HepG2 (cell line): ENCODE results near the gene SCRT2. TPM values are rescaled to one million over a fixed set of nuclear protein-coding genes. Genes with fewer than 3 reads are reported as not detected.
A peak's percentile ranks its signal among the peaks of the same experiment; 100 is the strongest.

Source experiments
- AHR ChIP-seq: IDR thresholded peaks from 2 replicates; pipeline ENCODE4 v1.6.1; 2018; ENCODE audit warnings: missing genetic modification reagents, missing compliant biosample characterization
- MBD4 ChIP-seq: IDR thresholded peaks from 2 replicates; pipeline ENCODE4 v1.6.1; 2012; ENCODE audit warnings: low read length, inconsistent platforms, borderline replicate concordance
- NFYC ChIP-seq: IDR thresholded peaks from 2 replicates; pipeline ENCODE4 v1.6.1; 2016; ENCODE audit warnings: missing genetic modification reagents, missing compliant biosample characterization
- POLR2AphosphoS5 ChIP-seq: IDR thresholded peaks from 2 replicates; pipeline ENCODE4 v1.6.1; 2012; ENCODE audit warnings: low read depth, low read length
- PPARG ChIP-seq: conservative IDR thresholded peaks from 2 replicates; pipeline ENCODE4 v1.6.1; 2016; ENCODE audit warnings: missing biosample characterization, missing genetic modification reagents
- PRDM4 ChIP-seq: sonication (generic); formaldehyde crosslinking; IDR thresholded peaks from 2 replicates; pipeline ENCODE4 v1.9.0; 2021; ENCODE audit warnings: missing genetic modification reagents, borderline replicate concordance
- SMAD1 ChIP-seq: sonication (generic); formaldehyde crosslinking; IDR thresholded peaks from 2 replicates; pipeline ENCODE4 v1.4.0; 2020; ENCODE audit warnings: missing genetic modification reagents, low read depth, mild to moderate bottlenecking, borderline replicate concordance
- TAF1 ChIP-seq: sonication (generic); formaldehyde crosslinking; IDR thresholded peaks from 2 replicates; pipeline ENCODE4 v1.4.0; 2020; ENCODE audit warnings: missing genetic modification reagents
- THAP11 ChIP-seq: IDR thresholded peaks from 2 replicates; pipeline ENCODE4 v1.6.1; 2016; ENCODE audit warnings: missing biosample characterization, missing genetic modification reagents
- YEATS4 ChIP-seq: sonication (generic); formaldehyde crosslinking; IDR thresholded peaks from 2 replicates; pipeline ENCODE4 v1.4.0; 2020; ENCODE audit warnings: missing genetic modification reagents, borderline replicate concordance
- ZNF253 ChIP-seq: sonication (generic); formaldehyde crosslinking; IDR thresholded peaks from 2 replicates; pipeline ENCODE4 v1.8.0; 2022; ENCODE audit warnings: mild to moderate bottlenecking, missing genetic modification reagents, borderline replicate concordance
- ZNF30 ChIP-seq: sonication (generic); formaldehyde crosslinking; IDR thresholded peaks from 2 replicates; pipeline ENCODE4 v1.5.0; 2020; ENCODE audit warnings: mild to moderate bottlenecking, missing genetic modification reagents
- ZNF513 ChIP-seq: sonication (generic); formaldehyde crosslinking; conservative IDR thresholded peaks from 2 replicates; pipeline ENCODE4 v1.5.0; 2020; ENCODE audit warnings: missing genetic modification reagents
- ZNF652 ChIP-seq: IDR thresholded peaks from 2 replicates; pipeline ENCODE4 v1.6.1; 2016; ENCODE audit warnings: low read depth, borderline replicate concordance
- ZZZ3 ChIP-seq: sonication (generic); formaldehyde crosslinking; IDR thresholded peaks from 2 replicates; pipeline ENCODE4 v1.4.0; 2020; ENCODE audit warnings: missing genetic modification reagents, mild to moderate bottlenecking, borderline replicate concordance
- polyA plus RNA-seq, 8 experiments: library from polyadenylated mRNA; depleted of rRNA in 3 of 8; stranded (reverse) in 7 of 8; unstranded in 1 of 8; fragments of >200 nt; fragmentation: Illumina TruSeq in 4 of 8; extraction: Trizol in 4 of 8; gene quantifications; 2 replicates each; pipeline versions ENCODE4 v1.2.1 to v1.2.3, GENCODE V29; 2011 to 2016; ENCODE audit warnings: low read depth in 4 of 8, missing spikeins in 1 of 8, mixed read lengths in 1 of 8; ENCODE audit not compliant: insufficient read depth in 1 of 8
- total RNA-seq, 5 experiments: library from RNA; depleted of rRNA; stranded (reverse); fragments of >200 nt; fragmentation: Illumina TruSeq; extraction: Trizol; gene quantifications; 2 replicates each; pipeline ENCODE4 v1.2.3, GENCODE V29; 2016; ENCODE audit warnings: low read depth in 1 of 5
- TF ChIP-seq, protein P1 (sequence below): sonication (generic); formaldehyde crosslinking; IDR thresholded peaks from 2 replicates; pipeline ENCODE4 v1.9.0; 2021; ENCODE audit warnings: mild to moderate bottlenecking, missing genetic modification reagents
- TF ChIP-seq, protein P2 (sequence below): sonication (generic); IDR thresholded peaks from 2 replicates; pipeline ENCODE4 v1.6.1; 2016; ENCODE audit warnings: low read depth, borderline replicate concordance

The SCRT2 gene
- total and polyA plus RNA-seq, 2 of the 13 experiments (the other 11 are each of a cell fraction or from before 2014, with no cell fraction given): not detected

DNA sequence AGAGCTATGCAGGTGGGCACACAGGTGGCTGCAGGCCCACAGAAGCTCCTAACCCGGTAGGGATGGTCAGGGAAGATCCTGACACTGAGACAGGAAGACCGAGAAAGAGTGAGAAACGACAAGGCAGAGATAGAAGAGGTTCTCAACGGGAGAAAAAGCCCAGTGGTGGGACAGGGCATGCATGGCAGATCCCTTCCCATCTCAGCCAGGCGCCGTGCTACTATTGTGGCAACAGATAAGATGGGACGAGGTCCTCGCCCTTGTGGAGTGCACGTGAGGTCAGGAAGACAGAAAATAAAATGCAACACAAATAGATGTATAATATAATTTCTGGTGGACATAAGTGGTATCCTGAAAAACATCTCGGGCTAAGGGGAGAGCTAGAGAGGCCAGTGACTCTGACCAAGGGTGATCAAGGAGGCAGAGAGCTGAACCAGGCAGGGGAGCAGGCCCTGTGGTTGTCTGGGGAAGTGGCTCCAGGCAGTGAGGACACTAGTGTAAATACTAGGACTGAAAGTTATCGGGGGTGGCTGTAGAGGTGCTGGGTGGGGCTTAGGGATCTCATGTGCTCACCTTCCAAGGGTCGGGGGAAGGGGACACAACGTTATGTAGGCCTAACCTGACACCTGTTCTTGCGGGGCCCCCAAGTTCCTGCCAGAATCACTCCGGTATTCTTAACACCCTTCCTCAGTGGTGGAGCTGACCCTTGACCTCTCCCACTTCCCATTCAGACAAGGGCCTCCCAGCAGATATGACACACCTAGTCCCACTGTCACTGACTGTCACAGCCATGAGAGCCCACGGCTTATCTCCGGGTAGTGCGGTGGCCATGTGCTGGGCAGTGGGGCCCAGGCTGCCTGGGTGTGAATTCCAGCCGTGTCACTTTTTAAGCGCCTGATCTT is 23.6 kb downstream of the SCRT2 start (continued):
- TF ChIP-seq POLR2AphosphoS5: no peak
- TF ChIP-seq SMAD1 (CRISPR knock-in tag): no peak
- TF ChIP-seq PRDM4: no peak
- TF ChIP-seq, protein P1, sequence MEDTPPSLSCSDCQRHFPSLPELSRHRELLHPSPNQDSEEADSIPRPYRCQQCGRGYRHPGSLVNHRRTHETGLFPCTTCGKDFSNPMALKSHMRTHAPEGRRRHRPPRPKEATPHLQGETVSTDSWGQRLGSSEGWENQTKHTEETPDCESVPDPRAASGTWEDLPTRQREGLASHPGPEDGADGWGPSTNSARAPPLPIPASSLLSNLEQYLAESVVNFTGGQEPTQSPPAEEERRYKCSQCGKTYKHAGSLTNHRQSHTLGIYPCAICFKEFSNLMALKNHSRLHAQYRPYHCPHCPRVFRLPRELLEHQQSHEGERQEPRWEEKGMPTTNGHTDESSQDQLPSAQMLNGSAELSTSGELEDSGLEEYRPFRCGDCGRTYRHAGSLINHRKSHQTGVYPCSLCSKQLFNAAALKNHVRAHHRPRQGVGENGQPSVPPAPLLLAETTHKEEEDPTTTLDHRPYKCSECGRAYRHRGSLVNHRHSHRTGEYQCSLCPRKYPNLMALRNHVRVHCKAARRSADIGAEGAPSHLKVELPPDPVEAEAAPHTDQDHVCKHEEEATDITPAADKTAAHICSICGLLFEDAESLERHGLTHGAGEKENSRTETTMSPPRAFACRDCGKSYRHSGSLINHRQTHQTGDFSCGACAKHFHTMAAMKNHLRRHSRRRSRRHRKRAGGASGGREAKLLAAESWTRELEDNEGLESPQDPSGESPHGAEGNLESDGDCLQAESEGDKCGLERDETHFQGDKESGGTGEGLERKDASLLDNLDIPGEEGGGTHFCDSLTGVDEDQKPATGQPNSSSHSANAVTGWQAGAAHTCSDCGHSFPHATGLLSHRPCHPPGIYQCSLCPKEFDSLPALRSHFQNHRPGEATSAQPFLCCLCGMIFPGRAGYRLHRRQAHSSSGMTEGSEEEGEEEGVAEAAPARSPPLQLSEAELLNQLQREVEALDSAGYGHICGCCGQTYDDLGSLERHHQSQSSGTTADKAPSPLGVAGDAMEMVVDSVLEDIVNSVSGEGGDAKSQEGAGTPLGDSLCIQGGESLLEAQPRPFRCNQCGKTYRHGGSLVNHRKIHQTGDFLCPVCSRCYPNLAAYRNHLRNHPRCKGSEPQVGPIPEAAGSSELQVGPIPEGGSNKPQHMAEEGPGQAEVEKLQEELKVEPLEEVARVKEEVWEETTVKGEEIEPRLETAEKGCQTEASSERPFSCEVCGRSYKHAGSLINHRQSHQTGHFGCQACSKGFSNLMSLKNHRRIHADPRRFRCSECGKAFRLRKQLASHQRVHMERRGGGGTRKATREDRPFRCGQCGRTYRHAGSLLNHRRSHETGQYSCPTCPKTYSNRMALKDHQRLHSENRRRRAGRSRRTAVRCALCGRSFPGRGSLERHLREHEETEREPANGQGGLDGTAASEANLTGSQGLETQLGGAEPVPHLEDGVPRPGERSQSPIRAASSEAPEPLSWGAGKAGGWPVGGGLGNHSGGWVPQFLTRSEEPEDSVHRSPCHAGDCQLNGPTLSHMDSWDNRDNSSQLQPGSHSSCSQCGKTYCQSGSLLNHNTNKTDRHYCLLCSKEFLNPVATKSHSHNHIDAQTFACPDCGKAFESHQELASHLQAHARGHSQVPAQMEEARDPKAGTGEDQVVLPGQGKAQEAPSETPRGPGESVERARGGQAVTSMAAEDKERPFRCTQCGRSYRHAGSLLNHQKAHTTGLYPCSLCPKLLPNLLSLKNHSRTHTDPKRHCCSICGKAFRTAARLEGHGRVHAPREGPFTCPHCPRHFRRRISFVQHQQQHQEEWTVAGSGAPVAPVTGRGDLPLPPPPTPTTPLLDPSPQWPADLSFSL (CRISPR knock-in tag): no peak
- 0 out of 2 replicates have a peak, but pooled peaks have one; percentile 12 for TF ChIP-seq THAP11 (CRISPR knock-in tag)
- peak; percentile 46; the same call in 1 of the 2 replicates for TF ChIP-seq ZNF253
- no peak for TF ChIP-seq YEATS4 (CRISPR knock-in tag)
- 0 out of 2 replicates have a peak, but pooled peaks have one; percentile 21 for TF ChIP-seq PPARG (CRISPR knock-in tag)
- no peak for TF ChIP-seq AHR (CRISPR knock-in tag)
- no peak for TF ChIP-seq MBD4
- TF ChIP-seq ZNF30 (CRISPR knock-in tag): no peak; the same call in 1 of the 2 replicates
- TF ChIP-seq, protein P2, sequence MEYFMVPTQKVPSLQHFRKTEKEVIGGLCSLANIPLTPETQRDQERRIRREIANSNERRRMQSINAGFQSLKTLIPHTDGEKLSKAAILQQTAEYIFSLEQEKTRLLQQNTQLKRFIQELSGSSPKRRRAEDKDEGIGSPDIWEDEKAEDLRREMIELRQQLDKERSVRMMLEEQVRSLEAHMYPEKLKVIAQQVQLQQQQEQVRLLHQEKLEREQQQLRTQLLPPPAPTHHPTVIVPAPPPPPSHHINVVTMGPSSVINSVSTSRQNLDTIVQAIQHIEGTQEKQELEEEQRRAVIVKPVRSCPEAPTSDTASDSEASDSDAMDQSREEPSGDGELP: no peak
- TF ChIP-seq ZNF652 (CRISPR knock-in tag): no peak
- no peak for TF ChIP-seq ZNF513 (CRISPR knock-in tag)
- no peak for TF ChIP-seq NFYC (CRISPR knock-in tag)
- TF ChIP-seq TAF1 (CRISPR knock-in tag): no peak
- peak; percentile 18; the same call in 1 of the 2 replicates for TF ChIP-seq ZZZ3 (CRISPR knock-in tag)
